A549 treated with AZD9567 at 1 μM for 4 hours (cell line): ENCODE data around the gene CNTRL. TPM values are rescaled to one million over a fixed set of nuclear protein-coding genes. Genes with fewer than 3 reads are reported as not detected.

Experiments
- total RNA-seq: library from RNA; stranded (reverse); fragments of 200-300 nt; extraction: Qiagen RNA extraction; gene quantifications from 5 replicates; pipeline ENCODE4 v1.2.3, GENCODE V29; 2022; ENCODE audit not compliant: insufficient read depth

CNTRL gene, protein sequence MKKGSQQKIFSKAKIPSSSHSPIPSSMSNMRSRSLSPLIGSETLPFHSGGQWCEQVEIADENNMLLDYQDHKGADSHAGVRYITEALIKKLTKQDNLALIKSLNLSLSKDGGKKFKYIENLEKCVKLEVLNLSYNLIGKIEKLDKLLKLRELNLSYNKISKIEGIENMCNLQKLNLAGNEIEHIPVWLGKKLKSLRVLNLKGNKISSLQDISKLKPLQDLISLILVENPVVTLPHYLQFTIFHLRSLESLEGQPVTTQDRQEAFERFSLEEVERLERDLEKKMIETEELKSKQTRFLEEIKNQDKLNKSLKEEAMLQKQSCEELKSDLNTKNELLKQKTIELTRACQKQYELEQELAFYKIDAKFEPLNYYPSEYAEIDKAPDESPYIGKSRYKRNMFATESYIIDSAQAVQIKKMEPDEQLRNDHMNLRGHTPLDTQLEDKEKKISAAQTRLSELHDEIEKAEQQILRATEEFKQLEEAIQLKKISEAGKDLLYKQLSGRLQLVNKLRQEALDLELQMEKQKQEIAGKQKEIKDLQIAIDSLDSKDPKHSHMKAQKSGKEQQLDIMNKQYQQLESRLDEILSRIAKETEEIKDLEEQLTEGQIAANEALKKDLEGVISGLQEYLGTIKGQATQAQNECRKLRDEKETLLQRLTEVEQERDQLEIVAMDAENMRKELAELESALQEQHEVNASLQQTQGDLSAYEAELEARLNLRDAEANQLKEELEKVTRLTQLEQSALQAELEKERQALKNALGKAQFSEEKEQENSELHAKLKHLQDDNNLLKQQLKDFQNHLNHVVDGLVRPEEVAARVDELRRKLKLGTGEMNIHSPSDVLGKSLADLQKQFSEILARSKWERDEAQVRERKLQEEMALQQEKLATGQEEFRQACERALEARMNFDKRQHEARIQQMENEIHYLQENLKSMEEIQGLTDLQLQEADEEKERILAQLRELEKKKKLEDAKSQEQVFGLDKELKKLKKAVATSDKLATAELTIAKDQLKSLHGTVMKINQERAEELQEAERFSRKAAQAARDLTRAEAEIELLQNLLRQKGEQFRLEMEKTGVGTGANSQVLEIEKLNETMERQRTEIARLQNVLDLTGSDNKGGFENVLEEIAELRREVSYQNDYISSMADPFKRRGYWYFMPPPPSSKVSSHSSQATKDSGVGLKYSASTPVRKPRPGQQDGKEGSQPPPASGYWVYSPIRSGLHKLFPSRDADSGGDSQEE (N-terminal part only)
- total RNA-seq: 4.8 to 9.2 TPM (median 6.1 TPM) in 5 replicates

GRCh38 chr9:121074370-121075250 lies at the start of gene CNTRL:
Gene CNTRL, plus strand, starts transcription at chr9:121074955. Its CDS starts 13,372 bp downstream, at chr9:121088327.

DNA sequence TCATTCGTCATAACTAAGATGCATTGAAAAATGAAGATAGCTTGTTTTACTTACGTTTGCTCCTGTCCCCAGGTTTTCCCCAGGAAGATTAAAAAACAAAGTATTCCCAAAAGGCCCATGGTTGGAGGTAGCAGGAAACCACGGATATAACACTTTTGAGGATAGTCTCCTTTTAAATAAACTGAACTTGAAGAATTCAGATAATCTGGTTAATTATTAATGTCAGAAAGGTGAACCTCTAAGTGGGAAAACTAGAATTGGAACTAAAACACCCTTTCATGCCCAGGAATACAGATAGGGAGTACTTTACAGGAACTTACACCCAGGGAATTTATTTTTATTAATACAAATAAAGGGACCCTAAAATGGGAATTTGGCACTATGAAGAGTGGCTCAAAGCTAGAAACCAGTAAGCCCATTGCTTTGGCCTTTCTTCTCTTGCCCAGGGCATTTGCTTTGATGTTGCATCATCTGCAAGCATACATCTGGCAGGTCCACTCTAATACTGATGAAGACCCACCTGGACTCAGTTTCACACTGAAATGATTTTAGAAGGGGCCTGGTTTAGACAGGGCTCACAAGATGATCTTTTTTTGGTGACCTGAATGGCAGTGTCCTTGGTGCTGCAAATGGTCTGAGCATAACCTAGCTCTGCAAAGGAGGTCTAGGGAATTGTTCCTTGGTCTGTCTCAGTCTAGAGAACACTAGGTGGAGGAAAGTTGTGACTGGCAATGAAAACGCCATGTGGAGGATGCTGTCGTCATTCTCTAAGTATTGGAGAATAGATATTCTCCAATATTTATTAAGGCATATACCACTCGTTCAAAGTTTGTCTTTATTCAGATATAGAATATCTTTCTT lies 24.4 kb upstream of the CNTRL start, which contains the start of gene C5:
Gene C5 (minus strand): TSS at position 148 of the 861 bp plus-strand sequence. CDS start 29 bp downstream, at position 119.

GRCh38 chr9:121201738-121202533 lies 127.2 kb downstream of the CNTRL start, which contains the start of gene RAB14:
Gene RAB14, minus strand, starts transcription at chr9:121201869. Its CDS starts 8,457 bp downstream, at chr9:121193412.

Other genes with a start within 250 kb of the CNTRL start
- gene PSMD5, start 232.0 kb upstream of the CNTRL start, total RNA-seq: 25.9 to 127 TPM (median 26.6 TPM) in 5 replicates
- 85.8 to 123 TPM (median 112 TPM) in 5 replicates for gene PHF19, start 197.8 kb upstream of the CNTRL start, total RNA-seq
- 0.69 to 2.5 TPM (median 2.2 TPM) in 5 replicates for gene TRAF1, start 148.2 kb upstream of the CNTRL start, total RNA-seq
- gene C5, start 24.7 kb upstream of the CNTRL start, total RNA-seq: 11.1 to 14.7 TPM (median 11.5 TPM) in 5 replicates
- gene RAB14, start 126.9 kb downstream of the CNTRL start, total RNA-seq: 46.7 to 58.1 TPM (median 50.2 TPM) in 5 replicates
- 49.2 to 65.8 TPM (median 63.2 TPM) in 5 replicates for gene GSN, start 193.2 kb downstream of the CNTRL start, total RNA-seq